NCI-H2171 treated with DMSO at 0.1 percent for 48 hours (cell line): ENCODE results near the gene ARRDC1.
A peak's percentile ranks its signal among the peaks of the same experiment; 100 is the strongest.

Experiments
- DNase-seq: peaks from one replicate; lab custom pipeline; 2025; lab: John Stamatoyannopoulos, UW

The ARRDC1 gene

GRCh38 chr9:137640862-137641261, 35.4 kb downstream of the ARRDC1 start:
- no peak for DNase-seq

GRCh38 chr9:137642118-137642601, 36.7 kb downstream of the ARRDC1 start:
- no peak for DNase-seq

GRCh38 chr9:137642892-137643291, 37.4 kb downstream of the ARRDC1 start:
- no peak for DNase-seq

- no peak for DNase-seq
Measured at GRCh38 chr9:137643921-137644320, 38.4 kb downstream of the ARRDC1 start.

- peak; percentile 22 for DNase-seq
Measured at GRCh38 chr9:137645211-137645610, 39.7 kb downstream of the ARRDC1 start.

GRCh38 chr9:137646341-137646740, 40.9 kb downstream of the ARRDC1 start:
- DNase-seq = no peak

GRCh38 chr9:137647096-137647714, 41.7 kb downstream of the ARRDC1 start:
- peak; percentile 84 for DNase-seq

- no peak for DNase-seq
Measured at GRCh38 chr9:137648396-137648795, 42.9 kb downstream of the ARRDC1 start.

GRCh38 chr9:137649553-137649952, 44.1 kb downstream of the ARRDC1 start:
- no peak for DNase-seq

- DNase-seq = no peak
Measured at GRCh38 chr9:137650259-137650658, 44.8 kb downstream of the ARRDC1 start.

- DNase-seq = no peak
Measured at GRCh38 chr9:137650779-137651178, 45.3 kb downstream of the ARRDC1 start.

- no peak for DNase-seq
Measured at GRCh38 chr9:137656416-137656815, 50.9 kb downstream of the ARRDC1 start.

- no peak for DNase-seq
Measured at GRCh38 chr9:137657606-137658005, 52.1 kb downstream of the ARRDC1 start.

GRCh38 chr9:137658781-137659180, 53.3 kb downstream of the ARRDC1 start:
- no peak for DNase-seq

- no peak for DNase-seq
Measured at GRCh38 chr9:137660144-137660543, 54.7 kb downstream of the ARRDC1 start.

GRCh38 chr9:137663584-137663983, 58.1 kb downstream of the ARRDC1 start:
- DNase-seq = no peak

- DNase-seq = no peak
Measured at GRCh38 chr9:137664676-137665075, 59.2 kb downstream of the ARRDC1 start.
